Progenitor cell of endocrine pancreas (in vitro differentiated cells): Measurements from ENCODE around the gene TSSK2. TPM values are rescaled to one million over a fixed set of nuclear protein-coding genes. Genes with fewer than 3 reads are reported as not detected.
A peak's percentile ranks its signal among the peaks of the same experiment; 100 is the strongest.

ENCODE experiments used
- DNase-seq: peaks from one replicate; pipeline ENCODE4 v3.0.0; 2021; ENCODE audit warnings: low spot score; ENCODE audit not compliant: unreplicated experiment
- H3K27ac Mint-ChIP-seq: 2 replicates; pipeline ENCODE4 v1.8.0; 2021; ENCODE audit warnings: mild to moderate bottlenecking, moderate library complexity, mixed read lengths
- H3K27me3 Mint-ChIP-seq: 2 replicates; pipeline ENCODE4 v1.8.0; 2021; ENCODE audit warnings: mixed read lengths
- H3K36me3 Mint-ChIP-seq: 2 replicates; pipeline ENCODE4 v1.8.0; 2022; ENCODE audit warnings: mixed read lengths; ENCODE audit not compliant: insufficient read depth
- H3K4me1 Mint-ChIP-seq: 2 replicates; pipeline ENCODE4 v1.8.0; 2021; ENCODE audit warnings: low read depth, mixed read lengths
- H3K4me3 Mint-ChIP-seq: 2 replicates; pipeline ENCODE4 v1.8.0; 2021; ENCODE audit warnings: low read depth, mild to moderate bottlenecking, moderate library complexity, mixed read lengths
- H3K9me3 Mint-ChIP-seq: 2 replicates; pipeline ENCODE4 v1.8.0; 2021; ENCODE audit warnings: low read depth, mixed read lengths
- CTCF ChIP-seq: fragments of 200-600 bp; sonication (generic); IDR thresholded peaks from one replicate; pipeline ENCODE4 v1.5.0; 2021; ENCODE audit warnings: antibody characterized with exemption, mild to moderate bottlenecking; ENCODE audit not compliant: unreplicated experiment
- total RNA-seq: library from RNA; stranded (reverse); gene quantifications from 2 replicates; pipeline ENCODE4 v1.2.1, GENCODE V29; 2021

Gene TSSK2
- total RNA-seq, 1 donor from 2014 or later: not detected

GRCh38 chr22:19121631-19122142, 9.4 kb upstream of the TSSK2 start:
- H3K9me3 Mint-ChIP-seq: no peaks in the 10 kb centered on the region
- peak; percentile 47 for DNase-seq

GRCh38 chr22:19122143-19122751, 8.9 kb upstream of the TSSK2 start, which contains the start of gene DGCR2:
DGCR2 (minus strand) TSS chr22:19122412; CDS start chr22:19122206, 206 bp downstream.
- H3K27me3 Mint-ChIP-seq: no peaks in the 10 kb centered on the region
- H3K9me3 Mint-ChIP-seq: no peaks in the 10 kb centered on the region
- peak within 1 kb of the TSS; percentile 83 for H3K4me3 Mint-ChIP-seq

More at GRCh38 chr22:19121631-19122142, 9.4 kb upstream of the TSSK2 start:
- peak overlapping the region; percentile 96 for H3K27ac Mint-ChIP-seq
- no peaks in the 10 kb centered on the region for H3K36me3 Mint-ChIP-seq
- peaks cover 34% of the 10 kb centered on the region for H3K4me1 Mint-ChIP-seq
- TF ChIP-seq CTCF: no peak
- peak overlapping the region; percentile 83 for H3K4me3 Mint-ChIP-seq
- H3K27me3 Mint-ChIP-seq: no peaks in the 10 kb centered on the region

GRCh38 chr22:19122752-19123492, 8.2 kb upstream of the TSSK2 start:
- Mint-ChIP-seq H3K9me3 (no peaks in the 10 kb centered on the region), H3K27me3 (no peaks in the 10 kb centered on the region), H3K4me1 (peaks cover 25% of the 10 kb centered on the region), H3K36me3 (no peaks in the 10 kb centered on the region), H3K27ac (peak overlapping the region; percentile 91), H3K4me3 (peak overlapping the region; percentile 76)
- DNase-seq: no peak
- no peak for TF ChIP-seq CTCF

More at GRCh38 chr22:19122143-19122751, 8.9 kb upstream of the TSSK2 start, which contains the start of gene DGCR2:
- peak; percentile 95 for DNase-seq
- Mint-ChIP-seq H3K36me3 (no peaks in the 10 kb centered on the region), H3K27ac (peak within 1 kb of the TSS; percentile 96), H3K4me1 (peaks cover 29% of the 10 kb centered on the region)
- TF ChIP-seq CTCF: no peak

GRCh38 chr22:19123936-19124335, 7.2 kb upstream of the TSSK2 start:
- H3K4me3 Mint-ChIP-seq: no peak overlapping the region

More at GRCh38 chr22:19123936-19124335, 7.2 kb upstream of the TSSK2 start:
- H3K4me1 Mint-ChIP-seq: peaks cover 25% of the 10 kb centered on the region
- H3K27me3 Mint-ChIP-seq: no peaks in the 10 kb centered on the region
- no peaks in the 10 kb centered on the region for H3K36me3 Mint-ChIP-seq
- TF ChIP-seq CTCF: no peak
- no peak overlapping the region for H3K27ac Mint-ChIP-seq
- DNase-seq: no peak
- no peaks in the 10 kb centered on the region for H3K9me3 Mint-ChIP-seq
